ENCODE measurements around the gene NRAP.

The NRAP gene

GRCh38 chr10:113609704-113610108, 54.1 kb downstream of the NRAP start:
- DNase-seq: no peak

DNA sequence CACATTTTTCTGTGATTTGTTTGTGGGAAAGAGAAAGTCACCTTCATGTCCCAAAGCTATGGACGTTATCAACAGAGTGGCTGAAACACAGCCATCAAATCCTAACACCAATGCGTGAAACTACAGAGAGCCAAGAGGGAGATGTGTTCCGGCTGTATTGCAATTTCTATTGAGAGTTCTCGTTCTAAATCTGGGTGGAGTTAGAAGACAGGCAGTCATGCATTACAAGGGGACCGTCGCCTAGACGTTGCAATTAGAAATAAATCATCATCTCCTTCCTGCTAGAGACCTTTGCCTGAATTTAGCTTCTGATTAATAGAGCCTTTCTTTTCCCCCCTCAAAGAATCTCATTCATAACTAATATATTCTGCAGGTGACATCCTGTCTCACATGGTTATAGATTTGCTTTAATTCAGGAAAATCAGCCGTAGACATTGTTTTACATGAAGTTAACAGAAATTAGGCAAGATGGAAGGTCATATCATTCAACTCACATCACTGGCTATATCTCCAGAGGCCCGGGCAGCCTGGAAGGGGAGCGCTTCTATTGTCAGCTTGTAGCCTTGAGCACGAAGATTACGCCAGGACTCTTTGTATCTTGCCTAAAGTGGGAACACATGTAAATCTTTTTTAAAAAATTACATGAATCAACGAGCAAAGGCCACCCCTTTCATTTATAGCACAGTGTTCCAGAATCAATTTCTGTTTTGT, 58.4 kb downstream of the NRAP start:
- DNase-seq: no peak

DNA sequence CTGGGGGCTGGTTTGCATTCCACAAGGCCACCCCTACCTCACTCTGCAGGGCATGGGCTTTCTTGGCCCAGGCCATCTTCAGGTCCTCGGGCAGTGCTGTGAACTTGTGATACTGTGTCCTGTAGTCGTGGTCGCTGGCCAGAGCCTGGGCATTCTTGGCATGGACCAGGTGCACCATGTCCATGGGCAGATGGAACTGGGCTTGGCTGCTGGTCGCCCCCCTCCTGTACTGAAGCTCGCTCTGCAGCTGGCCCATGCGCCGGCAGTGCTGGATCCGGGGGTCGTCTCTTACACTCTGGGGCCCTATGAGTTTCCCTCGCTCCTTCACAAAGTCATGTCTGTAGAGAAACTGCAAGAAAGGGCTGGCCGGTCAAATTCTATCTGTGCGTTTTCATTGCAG, 59.3 kb downstream of the NRAP start:
- DNase-seq: no peak

- no peak for DNase-seq
Measured at GRCh38 chr10:113603057-113603777, 60.6 kb downstream of the NRAP start.

DNA sequence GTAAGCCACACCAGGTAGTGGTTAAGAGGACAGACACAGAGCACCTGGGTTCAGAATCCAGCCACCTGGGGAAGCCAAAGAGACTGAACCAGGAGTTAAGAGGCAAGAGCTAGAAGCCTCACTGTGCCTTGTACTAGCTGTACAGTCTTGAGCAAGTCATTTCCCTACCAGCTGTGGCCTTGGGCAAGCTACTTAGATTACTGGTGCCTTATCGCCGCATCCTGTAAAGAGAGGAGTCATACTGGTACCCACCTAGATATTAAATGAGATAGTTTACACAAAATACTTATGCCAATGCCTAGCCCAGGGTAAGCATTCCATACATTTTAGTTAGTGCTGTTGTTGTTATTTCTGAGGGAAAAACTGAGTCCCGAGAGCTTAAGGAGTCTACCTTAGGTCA, 63.3 kb downstream of the NRAP start:
- DNase-seq: no peak

DNA sequence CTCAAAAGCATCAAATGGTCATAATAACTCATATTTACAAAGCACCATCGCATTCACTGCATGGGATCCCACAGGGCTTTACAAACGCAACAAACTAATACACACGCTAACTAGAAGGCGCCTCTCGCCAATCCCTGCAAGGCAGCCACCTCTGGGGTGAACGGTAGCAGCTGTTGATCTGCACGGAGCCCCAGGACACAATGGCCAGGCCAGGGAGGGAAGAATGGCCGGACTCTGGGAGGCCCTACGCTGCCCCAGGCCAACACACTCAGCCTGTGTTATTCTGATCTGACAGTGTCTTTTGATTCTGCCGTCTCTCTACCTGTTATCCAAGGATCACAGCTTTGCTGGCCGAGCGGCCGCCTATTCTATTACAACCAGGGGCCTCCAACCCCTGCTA, 69.2 kb downstream of the NRAP start:
- DNase-seq: no peak

- no peak for DNase-seq
Measured at GRCh38 chr10:113592380-113592779, 71.5 kb downstream of the NRAP start.

DNA sequence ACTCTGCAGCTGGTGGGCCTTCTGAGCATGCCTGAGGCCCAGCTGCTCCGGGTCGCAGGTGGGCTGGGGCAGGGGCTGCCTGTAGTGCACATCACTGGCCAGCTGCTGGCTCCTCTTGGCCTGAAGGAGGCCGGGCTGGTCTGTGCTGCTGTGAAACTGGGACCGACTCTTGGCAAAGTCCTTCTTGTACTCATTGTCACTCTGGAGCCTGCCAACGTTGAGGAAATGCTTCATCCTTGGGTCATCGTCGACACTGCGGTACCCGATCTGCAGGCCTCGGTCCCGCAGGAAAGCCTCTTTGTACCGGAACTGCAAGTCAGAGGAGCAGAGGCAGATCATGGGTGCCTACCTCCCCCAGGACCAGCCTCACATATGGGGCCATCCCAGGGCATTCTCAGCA, 73.3 kb downstream of the NRAP start:
- no peak for DNase-seq

DNA sequence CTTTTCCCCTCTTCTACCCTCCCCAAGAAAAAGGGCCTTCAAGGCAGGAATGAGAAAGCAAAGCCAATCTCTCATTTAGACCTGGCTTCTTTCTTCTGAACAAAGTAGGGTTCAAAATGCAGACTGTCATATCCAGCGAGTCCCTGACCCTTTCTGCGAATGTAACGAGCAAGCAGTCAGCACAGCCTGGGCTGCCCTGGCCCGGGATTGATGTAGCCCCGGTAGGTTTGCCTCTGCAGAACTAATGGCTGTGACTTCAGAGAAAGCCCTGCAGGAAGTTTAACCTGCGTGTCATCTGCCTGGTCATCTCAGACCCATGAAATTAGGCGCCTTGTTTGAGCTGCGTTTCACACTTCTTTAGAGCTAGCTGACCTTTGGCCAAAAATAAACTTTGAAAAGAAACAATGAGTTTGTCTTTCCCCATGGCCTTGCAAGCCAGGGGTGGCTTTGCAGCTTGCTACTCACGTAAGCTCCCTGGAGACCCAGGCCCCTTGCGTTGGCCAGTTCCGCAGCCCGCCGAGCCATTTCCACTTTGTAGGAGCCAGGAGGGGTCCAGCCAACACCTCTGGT, 74.6 kb downstream of the NRAP start:
- no peak for DNase-seq

DNA sequence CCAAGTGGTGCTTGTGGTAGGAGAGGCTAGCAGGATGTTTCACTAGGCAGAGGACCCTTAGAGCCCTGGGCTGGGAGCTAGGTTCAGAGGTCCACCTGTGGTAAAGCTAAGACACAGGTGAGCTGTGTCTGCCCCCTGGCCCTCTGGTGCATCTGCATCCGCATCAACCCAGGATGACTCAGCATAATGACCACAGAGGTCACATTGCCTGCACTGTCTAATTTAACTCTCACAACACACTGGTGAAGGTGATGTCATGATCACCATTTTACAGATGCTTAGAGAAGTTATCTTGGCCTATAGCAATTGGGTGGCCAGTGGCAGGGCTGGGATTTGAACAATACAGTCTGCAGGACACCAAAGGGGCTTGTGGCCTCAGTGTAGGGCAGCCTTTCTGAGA, 77.9 kb downstream of the NRAP start:
- DNase-seq: no peak

GRCh38 chr10:113583571-113583970, 80.3 kb downstream of the NRAP start:
- DNase-seq: no peak

GRCh38 chr10:113581092-113581491, 82.7 kb downstream of the NRAP start:
- DNase-seq: no peak

GRCh38 chr10:113578773-113579172, 85.1 kb downstream of the NRAP start:
- no peak for DNase-seq

- no peak for DNase-seq
Measured at GRCh38 chr10:113576852-113577251, 87.0 kb downstream of the NRAP start.

DNA sequence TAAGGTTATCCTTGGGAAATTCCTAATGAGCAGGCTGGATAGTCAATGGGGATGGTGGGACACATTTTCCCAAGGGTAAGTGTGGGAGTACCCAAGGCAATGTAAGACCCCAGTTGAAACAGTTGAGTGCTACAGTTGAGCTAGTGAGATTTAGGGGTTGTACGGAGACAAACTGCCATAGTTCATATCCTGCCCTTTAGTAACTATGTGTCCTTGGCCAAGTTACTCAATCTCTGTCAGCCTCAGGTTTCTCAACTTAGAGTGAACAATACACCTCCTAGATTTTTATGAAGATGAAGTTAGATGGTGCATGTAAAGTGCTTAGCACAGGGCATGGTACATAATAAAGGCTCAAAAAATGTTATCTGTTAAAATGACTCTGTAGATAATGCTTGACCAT, 90.5 kb downstream of the NRAP start:
- no peak for DNase-seq

GRCh38 chr10:113572520-113573290, 91.1 kb downstream of the NRAP start:
- no peak for DNase-seq

- DNase-seq: no peak
Measured at GRCh38 chr10:113569576-113569975, 94.3 kb downstream of the NRAP start.

- no peak for DNase-seq
Measured at GRCh38 chr10:113566888-113567287, 97.0 kb downstream of the NRAP start.

DNA sequence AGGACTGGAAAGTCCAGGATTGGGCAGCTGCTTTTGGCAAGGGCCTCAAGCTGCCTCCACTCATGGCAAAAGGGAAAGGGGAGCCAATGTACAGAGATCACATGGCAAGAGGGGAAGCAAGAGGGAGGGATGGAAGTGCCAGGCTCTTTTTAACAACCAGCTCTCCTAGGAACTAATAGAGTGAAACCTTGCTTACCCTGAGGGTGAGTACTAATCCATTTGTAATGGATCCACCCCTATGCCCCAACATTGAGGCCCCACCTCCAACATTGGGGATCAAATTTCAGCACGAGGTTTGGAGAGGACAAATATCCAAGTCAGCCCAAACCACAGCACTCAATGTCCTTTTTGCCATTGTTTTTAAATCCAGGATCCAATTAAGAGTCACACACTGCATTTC, 98.5 kb downstream of the NRAP start:
- DNase-seq: no peak

GRCh38 chr10:113563306-113564088, 100.3 kb downstream of the NRAP start:
- peak; percentile 70 for DNase-seq

- DNase-seq: no peak
Measured at GRCh38 chr10:113562704-113563103, 101.1 kb downstream of the NRAP start.

- no peak for DNase-seq
Measured at GRCh38 chr10:113562069-113562468, 101.8 kb downstream of the NRAP start.
